ENCODE results near the gene AUP1.

- TF ChIP-seq EP300 (IDR thresholded peaks at IDR 0.05): no peak
- TF ChIP-seq CTCF (IDR thresholded peaks at IDR 0.05): no peak
- no peak for TF ChIP-seq POLR2A (IDR thresholded peaks at IDR 0.05)
Observed at GRCh38 chr2:74559912-74560311, 30.4 kb upstream of the AUP1 start.
